Measurements from ENCODE around the gene SLC16A3. TPM values are rescaled to one million over a fixed set of nuclear protein-coding genes. Genes with fewer than 3 reads are reported as not detected.
A peak's percentile ranks its signal among the peaks of the same experiment; 100 is the strongest.
"Not testable (repeated sequence)": the region's sequence is repeated elsewhere in the genome, so short reads cannot be mapped to it uniquely, and the experiment has no call there.

SLC16A3 gene
- total RNA-seq, 1 donor from 2014 or later: 21.1 TPM

- TF ChIP-seq POLR2AphosphoS5 (IDR thresholded peaks at IDR 0.05; ENCODE audit: insufficient read depth in 1 of 2, low read depth in 1 of 2) (no peak), CTCF (IDR thresholded peaks at IDR 0.05) (no peak), POLR2A (IDR thresholded peaks at IDR 0.05) (no peak)
- intact Hi-C loops (cut with DNase I): no loop called here
- no peak overlapping the region for H3K27ac ChIP-seq
- no peaks in the 10 kb centered on the region for H3K9me3 ChIP-seq
- H3K4me1 ChIP-seq: peaks cover 23% of the 10 kb centered on the region
- peaks cover 0 to 89% of the 10 kb centered on the region in 2 donors for H3K36me3 ChIP-seq
- no peak for DNase-seq (ENCODE audit: extremely low spot score in 2 of 2)
- H3K4me3 ChIP-seq: no peak overlapping the region
- no peaks in the 10 kb centered on the region for H3K27me3 ChIP-seq
Measured at GRCh38 chr17:82250868-82251500, 22.1 kb downstream of the SLC16A3 start.

GRCh38 chr17:82252511-82253178 lies 23.8 kb downstream of the SLC16A3 start:
- H3K4me3 ChIP-seq: no peak overlapping the region
- no peak for DNase-seq (ENCODE audit: extremely low spot score in 2 of 2)
- no peaks in the 10 kb centered on the region for H3K9me3 ChIP-seq
- TF ChIP-seq POLR2A (IDR thresholded peaks at IDR 0.05) (no peak), CTCF (IDR thresholded peaks at IDR 0.05) (no peak), POLR2AphosphoS5 (IDR thresholded peaks at IDR 0.05; ENCODE audit: insufficient read depth in 1 of 2, low read depth in 1 of 2) (no peak)
- peaks cover 6% of the 10 kb centered on the region for H3K4me1 ChIP-seq
- no peak overlapping the region for H3K27ac ChIP-seq
- peaks cover 0 to 86% of the 10 kb centered on the region in 2 donors for H3K36me3 ChIP-seq
- no peaks in the 10 kb centered on the region for H3K27me3 ChIP-seq
- intact Hi-C loops (cut with DNase I): no loop called here

- no peak for DNase-seq (ENCODE audit: extremely low spot score in 2 of 2)
- Histone ChIP-seq H3K27ac (no peak overlapping the region), H3K27me3 (no peaks in the 10 kb centered on the region), H3K4me3 (no peak overlapping the region), H3K4me1 (peaks cover 1% of the 10 kb centered on the region), H3K9me3 (no peaks in the 10 kb centered on the region), H3K36me3 (peaks cover 0 to 85% of the 10 kb centered on the region in 2 donors)
- intact Hi-C loops (cut with DNase I): no loop called here
- TF ChIP-seq CTCF (IDR thresholded peaks at IDR 0.05): no peak
- TF ChIP-seq POLR2AphosphoS5 (IDR thresholded peaks at IDR 0.05; ENCODE audit: insufficient read depth in 1 of 2, low read depth in 1 of 2): no peak
- TF ChIP-seq POLR2A (IDR thresholded peaks at IDR 0.05): no peak
Measured at GRCh38 chr17:82253179-82253544, 24.3 kb downstream of the SLC16A3 start.

- H3K4me1 ChIP-seq; H3K27me3 ChIP-seq; H3K9me3 ChIP-seq; H3K4me3 ChIP-seq; intact Hi-C loops (cut with DNase I); H3K27ac ChIP-seq; DNase-seq (ENCODE audit: extremely low spot score in 2 of 2): not testable (repeated sequence)
- H3K36me3 ChIP-seq: peaks cover 0 to 83% of the 10 kb centered on the region in 2 donors
Measured at GRCh38 chr17:82254096-82254495, 25.3 kb downstream of the SLC16A3 start.

GRCh38 chr17:82254746-82255145 lies 25.9 kb downstream of the SLC16A3 start:
- H3K27ac ChIP-seq; H3K4me1 ChIP-seq; DNase-seq (ENCODE audit: extremely low spot score in 2 of 2); H3K4me3 ChIP-seq; intact Hi-C loops (cut with DNase I); H3K9me3 ChIP-seq; H3K27me3 ChIP-seq: not testable (repeated sequence)
- peaks cover 0 to 83% of the 10 kb centered on the region in 2 donors for H3K36me3 ChIP-seq

- Histone ChIP-seq H3K27ac (no peak overlapping the region), H3K4me1 (no peaks in the 10 kb centered on the region), H3K36me3 (peaks cover 0 to 82% of the 10 kb centered on the region in 2 donors), H3K4me3 (no peak overlapping the region), H3K9me3 (no peaks in the 10 kb centered on the region), H3K27me3 (no peaks in the 10 kb centered on the region)
- DNase-seq (ENCODE audit: extremely low spot score in 2 of 2): no peak
- intact Hi-C loops (cut with DNase I): no loop called here
- TF ChIP-seq POLR2AphosphoS5 (IDR thresholded peaks at IDR 0.05; ENCODE audit: insufficient read depth in 1 of 2, low read depth in 1 of 2) (peak in 1 of 2 donors; percentile 24), CTCF (IDR thresholded peaks at IDR 0.05) (no peak), POLR2A (IDR thresholded peaks at IDR 0.05) (no peak)
Measured at GRCh38 chr17:82255402-82255972, 26.6 kb downstream of the SLC16A3 start.

All from vagina (tissue), 2 donors.